ENCODE measurements around the gene MRPL11. TPM values are rescaled to one million over a fixed set of nuclear protein-coding genes. Genes with fewer than 3 reads are reported as not detected.

The MRPL11 gene
- total RNA-seq, 3 donors from 2014 or later (not counting 1 experiment from before 2014, with no cell fraction given): 20.7 to 24.2 (median 23.9) TPM

GRCh38 chr11:66415423-66415822, 23.2 kb downstream of the MRPL11 start:
- ATAC-seq: no peak
- Histone ChIP-seq H3K4me3 (ENCODE audit: low read length) (no peak overlapping the region), H3K36me3 (ENCODE audit: control insufficient read depth, insufficient read depth, low read length) (no peaks in the 10 kb centered on the region), H3K27me3 (ENCODE audit: control insufficient read depth, insufficient read depth, low read length) (peaks cover 25% of the 10 kb centered on the region), H3K4me1 (ENCODE audit: control insufficient read depth, insufficient read depth, low read length) (peaks cover 3% of the 10 kb centered on the region), H3K27ac (ENCODE audit: low read length) (no peak overlapping the region), H3K9me3 (ENCODE audit: control insufficient read depth, insufficient read depth, low read length) (no peaks in the 10 kb centered on the region)
- Mint-ChIP-seq H3K4me1 (peaks cover 6% of the 10 kb centered on the region in 2 donors), H3K36me3 (no peaks in the 10 kb centered on the region), H3K27ac (no peak overlapping the region), H3K27me3 (ENCODE audit: low read depth in 2 of 2) (peaks cover 46 to 65% of the 10 kb centered on the region in 2 donors), H3K9me3 (peaks cover 0 to 4% of the 10 kb centered on the region in 2 donors), H3K4me3 (no peak overlapping the region)
- TF ChIP-seq CTCF (IDR thresholded peaks at IDR 0.05): no peak
- DNase-seq: no peak
- intact Hi-C loops (cut with micrococcal nuclease): no loop called here
- WGBS (ENCODE audit: insufficient coverage): 34% methylated on average over 2 of the region's 2 CpGs

- Mint-ChIP-seq H3K36me3 (no peaks in the 10 kb centered on the region), H3K9me3 (peaks cover 0 to 4% of the 10 kb centered on the region in 2 donors), H3K27me3 (ENCODE audit: low read depth in 2 of 2) (peaks cover 46 to 63% of the 10 kb centered on the region in 2 donors), H3K27ac (no peak overlapping the region), H3K4me1 (peaks cover 6% of the 10 kb centered on the region in 2 donors), H3K4me3 (no peak overlapping the region)
- DNase-seq: no peak
- Histone ChIP-seq H3K27me3 (ENCODE audit: control insufficient read depth, insufficient read depth, low read length) (peaks cover 22% of the 10 kb centered on the region), H3K4me1 (ENCODE audit: control insufficient read depth, insufficient read depth, low read length) (no peaks in the 10 kb centered on the region), H3K36me3 (ENCODE audit: control insufficient read depth, insufficient read depth, low read length) (no peaks in the 10 kb centered on the region), H3K4me3 (ENCODE audit: low read length) (no peak overlapping the region), H3K9me3 (ENCODE audit: control insufficient read depth, insufficient read depth, low read length) (no peaks in the 10 kb centered on the region), H3K27ac (ENCODE audit: low read length) (no peak overlapping the region)
- WGBS (ENCODE audit: insufficient coverage): 61% methylated on average over 10 of the region's 12 CpGs
- intact Hi-C loops (cut with micrococcal nuclease): no loop called here
- TF ChIP-seq CTCF (IDR thresholded peaks at IDR 0.05): no peak
- no peak for ATAC-seq
These were observed 24.3 kb downstream of the MRPL11 start for GRCh38 chr11:66414120-66414934.

DNA sequence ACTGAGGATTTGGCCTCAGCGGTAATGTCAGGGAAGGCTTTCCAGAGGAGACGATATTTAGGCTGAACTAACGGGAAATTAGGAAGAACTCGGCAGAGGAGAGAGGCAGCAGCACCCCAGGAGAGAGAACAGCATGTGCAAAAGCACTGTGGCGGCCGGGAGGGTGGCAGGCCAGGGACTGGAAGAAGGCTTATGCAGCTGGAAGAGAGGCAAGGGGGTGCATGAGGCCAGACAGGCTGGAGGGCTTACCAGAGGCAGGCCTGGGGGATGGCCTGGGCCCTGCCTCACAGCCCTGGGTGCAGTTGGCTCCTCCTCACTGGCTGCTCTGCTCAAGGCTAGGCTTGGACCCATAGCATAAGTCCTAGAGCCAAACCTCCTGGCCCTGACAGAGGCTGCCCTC, 25.5 kb downstream of the MRPL11 start:
- no peaks in the 10 kb centered on the region for H3K9me3 Mint-ChIP-seq
- intact Hi-C loops (cut with micrococcal nuclease): no loop called here
- WGBS (ENCODE audit: insufficient coverage): 80% methylated on average over 6 of the region's 6 CpGs
- H3K36me3 ChIP-seq (ENCODE audit: control insufficient read depth, insufficient read depth, low read length): no peaks in the 10 kb centered on the region
- H3K27ac ChIP-seq (ENCODE audit: low read length): no peak overlapping the region
- no peak overlapping the region for H3K27ac Mint-ChIP-seq
- TF ChIP-seq CTCF (IDR thresholded peaks at IDR 0.05): no peak
- H3K4me1 ChIP-seq (ENCODE audit: control insufficient read depth, insufficient read depth, low read length): peaks cover 6% of the 10 kb centered on the region
- peaks cover 10% of the 10 kb centered on the region for H3K27me3 ChIP-seq (ENCODE audit: control insufficient read depth, insufficient read depth, low read length)
- H3K36me3 Mint-ChIP-seq: no peaks in the 10 kb centered on the region
- DNase-seq: no peak
- peaks cover 41 to 52% of the 10 kb centered on the region in 2 donors for H3K27me3 Mint-ChIP-seq (ENCODE audit: low read depth in 2 of 2)
- no peak overlapping the region for H3K4me3 Mint-ChIP-seq
- peaks cover 5 to 6% of the 10 kb centered on the region in 2 donors for H3K4me1 Mint-ChIP-seq
- no peaks in the 10 kb centered on the region for H3K9me3 ChIP-seq (ENCODE audit: control insufficient read depth, insufficient read depth, low read length)
- no peak for ATAC-seq
- no peak overlapping the region for H3K4me3 ChIP-seq (ENCODE audit: low read length)

Data from natural killer cell (primary cell).